Raji (cell line): ENCODE results near the gene GPX5.

Source experiments
- POLR2A ChIP-seq: IDR thresholded peaks from 2 replicates; pipeline ENCODE4 v1.6.1; 2011; ENCODE audit warnings: low read depth, low read length, control low read depth; ENCODE audit not compliant: insufficient read depth

Gene GPX5

GRCh38 chr6:28568515-28569108 lies 42.9 kb downstream of the GPX5 start:
- TF ChIP-seq POLR2A, result no peak

GRCh38 chr6:28569748-28570147 lies 44.1 kb downstream of the GPX5 start:
- no peak for TF ChIP-seq POLR2A

GRCh38 chr6:28580475-28580874 lies 54.8 kb downstream of the GPX5 start:
- TF ChIP-seq POLR2A, result no peak

- no peak for TF ChIP-seq POLR2A
Measured at GRCh38 chr6:28583463-28583862, 57.8 kb downstream of the GPX5 start.
